RWPE2 (cell line): ENCODE data around the gene MBD3L1.

Experiments used
- ATAC-seq: fragments of 200-7000 bp; cut with Tn5 transposase; 3 replicates; pipeline ENCODE4 v1.9.1; 2021; ENCODE audit warnings: low read depth
- DNase-seq: peaks from one replicate; pipeline ENCODE4 v3.0.0-alpha.2; 2020; ENCODE audit warnings: low spot score
- H3K27ac ChIP-seq: fragments of 450-650 bp; 2 replicates; pipeline ENCODE4 v1.5.1; 2017; ENCODE audit warnings: mild to moderate bottlenecking; ENCODE audit not compliant: poor library complexity, severe bottlenecking
- H3K27me3 ChIP-seq: fragments of 250-450 bp; sonication (Bioruptor Pico); 2 replicates; pipeline ENCODE4 v1.5.1; 2021; ENCODE audit warnings: mild to moderate bottlenecking, moderate library complexity; ENCODE audit not compliant: insufficient read depth, poor library complexity, severe bottlenecking
- H3K36me3 ChIP-seq: fragments of 250-450 bp; sonication (Bioruptor Pico); 2 replicates; pipeline ENCODE4 v1.5.1; 2020; ENCODE audit warnings: low read depth, mild to moderate bottlenecking, moderate library complexity
- H3K4me1 ChIP-seq: fragments of 250-450 bp; sonication (Bioruptor Pico); 2 replicates; pipeline ENCODE4 v1.5.1; 2021; ENCODE audit warnings: mild to moderate bottlenecking, moderate library complexity; ENCODE audit not compliant: insufficient read depth, poor library complexity, severe bottlenecking
- H3K4me3 ChIP-seq: fragments of 250-450 bp; sonication (Bioruptor Pico); 2 replicates; pipeline ENCODE4 v1.5.1; 2021; ENCODE audit warnings: mild to moderate bottlenecking, moderate library complexity; ENCODE audit not compliant: severe bottlenecking
- H3K9me3 ChIP-seq: fragments of 250-450 bp; sonication (Bioruptor Pico); 2 replicates; pipeline ENCODE4 v1.5.1; 2021; ENCODE audit warnings: mild to moderate bottlenecking, moderate library complexity; ENCODE audit not compliant: severe bottlenecking
- TF ChIP-seq, protein P1 (sequence below): fragments of 450-650 bp; IDR thresholded peaks from one replicate; pipeline ENCODE4 v1.5.1; 2017; ENCODE audit warnings: mild to moderate bottlenecking, moderate library complexity; ENCODE audit not compliant: poor library complexity, severe bottlenecking

Gene MBD3L1

GRCh38 chr19:8827277-8827676 is 4.9 kb upstream of the MBD3L1 start:
- TF ChIP-seq, protein P1, sequence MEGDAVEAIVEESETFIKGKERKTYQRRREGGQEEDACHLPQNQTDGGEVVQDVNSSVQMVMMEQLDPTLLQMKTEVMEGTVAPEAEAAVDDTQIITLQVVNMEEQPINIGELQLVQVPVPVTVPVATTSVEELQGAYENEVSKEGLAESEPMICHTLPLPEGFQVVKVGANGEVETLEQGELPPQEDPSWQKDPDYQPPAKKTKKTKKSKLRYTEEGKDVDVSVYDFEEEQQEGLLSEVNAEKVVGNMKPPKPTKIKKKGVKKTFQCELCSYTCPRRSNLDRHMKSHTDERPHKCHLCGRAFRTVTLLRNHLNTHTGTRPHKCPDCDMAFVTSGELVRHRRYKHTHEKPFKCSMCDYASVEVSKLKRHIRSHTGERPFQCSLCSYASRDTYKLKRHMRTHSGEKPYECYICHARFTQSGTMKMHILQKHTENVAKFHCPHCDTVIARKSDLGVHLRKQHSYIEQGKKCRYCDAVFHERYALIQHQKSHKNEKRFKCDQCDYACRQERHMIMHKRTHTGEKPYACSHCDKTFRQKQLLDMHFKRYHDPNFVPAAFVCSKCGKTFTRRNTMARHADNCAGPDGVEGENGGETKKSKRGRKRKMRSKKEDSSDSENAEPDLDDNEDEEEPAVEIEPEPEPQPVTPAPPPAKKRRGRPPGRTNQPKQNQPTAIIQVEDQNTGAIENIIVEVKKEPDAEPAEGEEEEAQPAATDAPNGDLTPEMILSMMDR, result no peak
- DNase-seq (no peak), ATAC-seq (no peak)
- H3K4me3 ChIP-seq, result no peak overlapping the region
- no peak overlapping the region for H3K27ac ChIP-seq
- H3K27me3 ChIP-seq, result no peaks in the 10 kb centered on the region
- H3K9me3 ChIP-seq, result no peaks in the 10 kb centered on the region
- peaks cover 3% of the 10 kb centered on the region for H3K4me1 ChIP-seq
- peaks cover 19% of the 10 kb centered on the region for H3K36me3 ChIP-seq

DNA sequence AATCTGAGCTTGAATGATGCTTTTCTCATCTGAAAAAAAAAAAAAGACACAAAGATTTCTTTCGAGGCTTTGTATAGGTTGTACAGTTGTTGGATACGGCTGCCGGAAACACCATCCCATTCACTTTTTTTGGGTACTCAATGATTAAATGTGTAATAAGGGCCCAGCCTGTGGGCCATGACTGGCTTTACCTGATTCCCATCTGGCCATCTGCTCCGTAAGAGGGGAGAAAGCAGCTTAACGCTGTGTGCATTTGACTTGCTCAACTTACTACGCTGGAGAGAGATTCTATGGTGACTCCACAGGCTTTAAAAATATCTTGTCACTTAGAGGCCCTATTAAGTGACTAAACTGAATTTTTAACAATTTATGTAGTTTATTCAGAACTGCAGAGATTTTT is 804 bp upstream of the MBD3L1 start:
- peaks cover 3% of the 10 kb centered on the region for H3K9me3 ChIP-seq
- no peak for DNase-seq
- TF ChIP-seq, protein P1, result no peak
- H3K27me3 ChIP-seq, result no peaks in the 10 kb centered on the region
- H3K4me1 ChIP-seq, result peaks cover 3% of the 10 kb centered on the region
- peaks cover 13% of the 10 kb centered on the region for H3K36me3 ChIP-seq
- H3K27ac ChIP-seq, result peak overlapping the region; percentile 70
- H3K4me3 ChIP-seq, result peak overlapping the region; percentile 67
- no peak for ATAC-seq

DNA sequence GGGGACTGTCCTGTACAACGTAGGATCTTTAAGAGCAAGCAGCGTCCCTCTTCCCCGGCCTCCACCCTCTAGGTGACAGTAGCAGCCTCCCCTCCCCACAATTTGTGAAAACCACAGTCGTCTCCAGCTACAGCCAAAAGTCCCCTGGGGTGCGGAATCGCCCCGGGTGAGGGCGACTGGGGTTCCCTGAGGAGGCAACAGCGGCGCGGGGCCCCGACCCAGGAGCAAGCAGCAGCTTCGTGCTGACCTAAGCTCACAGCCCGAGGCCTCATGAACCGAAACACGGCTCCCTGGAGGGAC is 395 bp upstream of the MBD3L1 start:
- H3K27me3 ChIP-seq, result no peaks in the 10 kb centered on the region
- peaks cover 3% of the 10 kb centered on the region for H3K4me1 ChIP-seq
- DNase-seq (no peak), ATAC-seq (peak; percentile 17; the same call in 2 of the 3 replicates)
- H3K4me3 ChIP-seq, result peak overlapping the region; percentile 67
- H3K36me3 ChIP-seq, result peaks cover 13% of the 10 kb centered on the region
- TF ChIP-seq, protein P1, result no peak
- peaks cover 3% of the 10 kb centered on the region for H3K9me3 ChIP-seq
- peak overlapping the region; percentile 70 for H3K27ac ChIP-seq

GRCh38 chr19:8835446-8835845 is 3.3 kb downstream of the MBD3L1 start:
- TF ChIP-seq, protein P1, result no peak
- peaks cover 3% of the 10 kb centered on the region for H3K9me3 ChIP-seq

GRCh38 chr19:8835877-8836276 is 3.7 kb downstream of the MBD3L1 start:
- H3K27ac ChIP-seq, result no peak overlapping the region
- TF ChIP-seq, protein P1, result no peak
- peaks cover 3% of the 10 kb centered on the region for H3K4me1 ChIP-seq
- no peaks in the 10 kb centered on the region for H3K36me3 ChIP-seq
- H3K27me3 ChIP-seq, result no peaks in the 10 kb centered on the region
- no peak overlapping the region for H3K4me3 ChIP-seq
- DNase-seq (no peak), ATAC-seq (no peak)
- H3K9me3 ChIP-seq, result peaks cover 3% of the 10 kb centered on the region

More at GRCh38 chr19:8835446-8835845, 3.3 kb downstream of the MBD3L1 start:
- H3K4me1 ChIP-seq, result peaks cover 3% of the 10 kb centered on the region
- H3K4me3 ChIP-seq, result no peak overlapping the region
- ATAC-seq, result no peak
- H3K36me3 ChIP-seq, result peaks cover under 1% of the 10 kb centered on the region; the same call in 1 of the 2 replicates
- H3K27ac ChIP-seq, result no peak overlapping the region
- no peaks in the 10 kb centered on the region for H3K27me3 ChIP-seq
- no peak for DNase-seq
